ENCODE results near the gene OR10T2.
"Not testable (repeated sequence)": the region's sequence is repeated elsewhere in the genome, so short reads cannot be mapped to it uniquely, and the experiment has no call there.

Gene OR10T2

GRCh38 chr1:158354255-158354654, 45.0 kb downstream of the OR10T2 start:
- H3K9me3 ChIP-seq (ENCODE audit: control insufficient read depth, low read length) = no peaks in the 10 kb centered on the region
- H3K4me1 ChIP-seq (ENCODE audit: control insufficient read depth, insufficient read depth, low read length) = no peaks in the 10 kb centered on the region
- H3K4me3 ChIP-seq (ENCODE audit: low read length) = no peak overlapping the region
- no peaks in the 10 kb centered on the region for H3K27me3 ChIP-seq (ENCODE audit: control insufficient read depth, insufficient read depth, low read length)
- H3K36me3 ChIP-seq (ENCODE audit: control insufficient read depth, insufficient read depth, low read length) = no peaks in the 10 kb centered on the region
- H3K9ac ChIP-seq (ENCODE audit: low read length) = no peak overlapping the region

GRCh38 chr1:158353303-158354075, 45.8 kb downstream of the OR10T2 start, which contains the start of gene CD1E:
Gene CD1E (plus strand): TSS chr1:158353894. CDS start chr1:158353989, 95 bp downstream.
- H3K9ac ChIP-seq (ENCODE audit: low read length) = no peak within 1 kb of the TSS
- no peaks in the 10 kb centered on the region for H3K4me1 ChIP-seq (ENCODE audit: control insufficient read depth, insufficient read depth, low read length)
- H3K36me3 ChIP-seq (ENCODE audit: control insufficient read depth, insufficient read depth, low read length) = no peaks in the 10 kb centered on the region
- H3K27me3 ChIP-seq (ENCODE audit: control insufficient read depth, insufficient read depth, low read length) = no peaks in the 10 kb centered on the region
- H3K4me3 ChIP-seq (ENCODE audit: low read length) = no peak within 1 kb of the TSS
- no peaks in the 10 kb centered on the region for H3K9me3 ChIP-seq (ENCODE audit: control insufficient read depth, low read length)

DNA sequence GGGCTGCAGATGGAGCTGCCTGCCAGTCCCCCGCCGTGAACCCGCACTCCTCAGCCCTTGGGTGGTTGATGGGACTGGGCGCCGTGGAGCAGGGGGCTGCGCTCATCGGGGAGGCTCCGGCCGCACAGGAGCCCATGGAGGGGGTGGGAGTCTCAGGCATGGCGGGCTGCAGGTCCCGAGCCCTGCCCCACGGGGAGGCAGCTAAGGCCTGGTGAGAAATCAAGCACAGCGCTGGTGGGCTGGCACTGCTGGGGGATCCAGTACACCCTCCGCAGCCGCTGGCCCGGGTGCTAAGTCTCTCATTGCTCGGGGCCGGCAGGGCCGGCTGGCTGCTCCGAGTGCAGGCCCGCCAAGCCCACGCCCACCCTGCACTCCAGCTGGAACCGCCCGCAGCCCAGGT, 50.3 kb downstream of the OR10T2 start:
- not testable (repeated sequence) for H3K4me3 ChIP-seq (ENCODE audit: low read length); H3K27me3 ChIP-seq (ENCODE audit: control insufficient read depth, insufficient read depth, low read length); H3K9ac ChIP-seq (ENCODE audit: low read length); H3K9me3 ChIP-seq (ENCODE audit: control insufficient read depth, low read length); H3K4me1 ChIP-seq (ENCODE audit: control insufficient read depth, insufficient read depth, low read length); H3K36me3 ChIP-seq (ENCODE audit: control insufficient read depth, insufficient read depth, low read length)
